NK-92 (cell line): ENCODE data around the gene CACNB4.
"Not testable (repeated sequence)": the region's sequence is repeated elsewhere in the genome, so short reads cannot be mapped to it uniquely, and the experiment has no call there.

Experiments used
- DNase-seq: peaks from one replicate; lab custom pipeline; 2025; ENCODE audit not compliant: unreplicated experiment; lab: John Stamatoyannopoulos, UW

Gene CACNB4

DNA sequence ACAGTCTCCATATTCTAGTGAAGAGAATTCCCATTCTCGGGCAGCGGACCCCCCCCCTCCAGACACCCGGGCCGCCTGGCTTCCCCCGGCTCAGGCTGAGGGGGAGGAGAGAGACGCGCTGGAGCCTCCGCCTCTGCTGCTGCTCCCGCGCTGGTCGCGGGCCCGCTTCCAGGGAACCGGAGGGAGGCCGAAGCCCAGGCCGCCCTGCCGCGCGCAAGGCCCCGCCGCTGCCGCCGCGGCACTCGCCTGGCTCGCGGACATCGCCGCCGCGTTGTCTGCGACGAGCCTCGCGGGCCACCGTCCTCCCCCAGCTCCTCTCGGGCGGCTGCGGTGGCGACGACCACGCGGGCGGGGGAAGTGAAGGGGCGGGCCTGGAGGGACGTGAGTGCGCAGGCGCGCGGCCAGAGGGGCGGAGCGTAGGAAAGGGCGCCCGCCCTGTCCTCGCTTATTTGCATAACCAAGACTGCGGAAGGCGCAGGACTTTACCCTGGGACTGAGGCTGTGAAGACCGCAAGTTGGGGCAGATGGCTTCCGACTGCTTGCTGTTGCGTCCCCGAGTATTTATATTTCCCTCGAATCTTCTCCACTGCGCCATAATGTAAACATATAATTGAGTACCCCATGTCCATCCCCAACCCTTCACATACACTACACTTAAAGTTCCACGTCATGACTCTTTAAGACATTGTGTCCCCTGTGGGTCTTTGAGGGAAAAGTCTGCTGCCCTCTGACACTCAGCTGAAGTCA is 270.5 kb downstream of the CACNB4 start, which contains the start of gene ARL5A:
ARL5A (minus strand) TSS at position 279 of the 747 bp plus-strand sequence; CDS start at position 34, 245 bp downstream.
- DNase-seq, result peak; percentile 34

DNA sequence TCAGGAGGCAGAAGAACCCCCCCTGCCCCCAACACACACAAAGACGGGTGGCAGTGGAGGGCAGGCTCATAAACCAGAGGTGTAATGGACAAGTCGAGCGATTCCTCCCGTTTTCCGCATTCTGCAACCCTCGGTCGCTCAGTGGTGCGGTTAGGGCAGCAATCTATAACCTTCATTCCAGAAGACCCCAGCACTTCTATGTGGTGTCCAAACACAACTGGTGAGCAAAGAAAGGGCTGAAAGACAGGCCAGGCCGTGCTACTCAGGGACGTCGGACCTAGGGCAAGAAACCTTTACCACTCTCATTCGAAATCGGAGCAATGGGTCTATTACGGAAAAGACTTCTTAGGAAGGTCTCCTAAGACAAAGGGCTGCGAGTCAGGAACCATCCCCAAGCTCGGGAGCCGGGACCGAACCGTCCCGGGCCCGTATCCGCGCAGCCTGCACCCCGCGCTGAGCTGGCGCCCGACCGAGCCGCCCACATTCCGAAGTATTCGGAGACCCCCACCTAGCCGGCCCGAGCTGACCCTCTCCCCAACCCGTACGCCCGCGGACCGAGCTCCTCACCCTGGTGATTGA is 271.2 kb downstream of the CACNB4 start:
- DNase-seq, result no peak

DNA sequence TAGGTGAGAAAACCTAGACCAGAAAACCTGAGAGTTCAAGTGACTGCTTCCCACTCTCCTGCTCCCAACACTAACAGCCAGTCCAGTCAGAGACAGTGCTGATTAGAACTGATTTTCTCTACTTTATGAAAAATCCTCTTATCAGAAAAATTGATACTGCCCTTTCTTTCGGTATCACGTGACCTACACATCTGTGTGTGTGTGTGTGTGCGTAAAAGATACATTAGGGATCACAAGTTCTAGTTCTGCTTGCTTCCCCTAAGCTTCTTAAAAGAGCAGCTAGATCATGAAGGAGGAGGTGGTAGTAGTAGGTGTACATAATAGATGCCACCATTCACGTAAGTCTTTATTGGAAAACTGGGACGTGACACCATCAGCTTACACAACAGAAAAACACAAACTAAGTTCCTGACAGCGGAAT is 272.1 kb downstream of the CACNB4 start:
- no peak for DNase-seq

- no peak for DNase-seq
These were observed 274.0 kb downstream of the CACNB4 start for GRCh38 chr2:151824886-151825285.

GRCh38 chr2:151823651-151824050 is 275.2 kb downstream of the CACNB4 start:
- no peak for DNase-seq

GRCh38 chr2:151819920-151820319 is 278.9 kb downstream of the CACNB4 start:
- DNase-seq, result no peak

- no peak for DNase-seq
These were observed 280.9 kb downstream of the CACNB4 start for GRCh38 chr2:151817929-151818328.

GRCh38 chr2:151816843-151817242 is 282.0 kb downstream of the CACNB4 start:
- no peak for DNase-seq

DNA sequence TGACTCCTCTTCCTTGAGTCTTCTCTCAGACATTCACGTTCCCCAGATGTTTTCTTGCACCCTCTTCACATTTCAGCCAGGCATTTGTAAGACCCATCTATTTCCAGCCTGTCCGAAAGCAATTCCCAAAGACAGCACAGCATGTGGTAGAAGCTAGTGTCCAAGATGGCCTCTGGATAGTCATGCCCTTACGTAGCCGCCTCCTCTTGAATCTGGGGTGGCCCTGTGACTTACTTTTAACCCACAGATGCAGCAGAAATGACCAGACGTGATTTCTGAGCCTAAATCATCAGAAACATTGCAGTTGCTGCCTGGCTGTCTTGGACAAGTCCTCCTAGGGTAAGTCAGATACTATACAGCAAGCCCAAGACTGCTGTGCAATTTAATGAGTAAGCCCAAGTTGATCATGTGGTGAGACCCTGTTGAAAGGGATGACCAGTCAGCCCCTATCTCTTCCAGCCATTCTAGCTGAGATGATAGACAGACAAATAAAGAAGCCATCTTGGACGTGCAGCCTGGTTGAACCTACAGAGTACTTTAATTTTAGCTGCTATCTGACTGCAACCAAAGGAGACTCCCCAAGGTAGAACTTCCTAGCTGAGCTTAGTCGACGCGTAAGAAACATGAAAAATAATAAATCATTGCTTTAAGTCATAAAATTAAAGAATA is 282.9 kb downstream of the CACNB4 start:
- DNase-seq, result no peak

GRCh38 chr2:151810489-151810888 is 288.4 kb downstream of the CACNB4 start:
- DNase-seq, result no peak

DNA sequence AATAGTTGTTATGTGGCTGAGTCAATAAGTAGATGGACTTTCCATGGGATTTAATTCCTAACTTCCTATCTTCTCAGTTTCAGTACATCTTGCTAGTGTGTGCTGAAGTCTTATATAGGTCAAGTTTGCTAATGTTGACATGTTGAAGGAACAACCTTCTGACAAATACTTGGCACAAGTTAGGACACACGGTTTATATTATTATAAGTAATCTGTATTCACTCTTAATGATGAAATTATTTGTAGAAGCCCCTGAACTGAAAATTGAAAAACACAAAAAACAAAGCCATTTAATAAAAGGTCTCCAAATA is 289.8 kb downstream of the CACNB4 start:
- no peak for DNase-seq

- no peak for DNase-seq
These were observed 290.4 kb downstream of the CACNB4 start for GRCh38 chr2:151808258-151809072.

GRCh38 chr2:151805961-151806360 is 292.9 kb downstream of the CACNB4 start:
- DNase-seq, result no peak

- no peak for DNase-seq
These were observed 293.5 kb downstream of the CACNB4 start for GRCh38 chr2:151805343-151805742.

DNA sequence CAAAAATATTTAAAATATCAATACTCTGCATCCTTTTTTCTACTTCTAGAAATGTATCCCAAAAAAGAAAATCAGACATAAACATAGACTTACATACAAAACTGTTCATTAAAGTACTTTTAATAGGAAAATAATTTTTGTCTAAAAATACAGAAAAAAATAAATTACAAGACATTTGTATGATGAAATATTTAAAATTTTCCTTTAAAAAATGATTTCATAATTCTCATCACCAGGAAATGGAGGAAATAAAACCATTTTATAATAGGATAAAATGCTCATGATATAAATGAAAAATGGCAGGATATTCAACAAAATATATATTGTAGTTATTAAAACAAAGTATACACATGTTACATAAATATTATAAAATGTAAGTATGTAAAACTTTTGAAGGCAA is 295.0 kb downstream of the CACNB4 start:
- no peak for DNase-seq

DNA sequence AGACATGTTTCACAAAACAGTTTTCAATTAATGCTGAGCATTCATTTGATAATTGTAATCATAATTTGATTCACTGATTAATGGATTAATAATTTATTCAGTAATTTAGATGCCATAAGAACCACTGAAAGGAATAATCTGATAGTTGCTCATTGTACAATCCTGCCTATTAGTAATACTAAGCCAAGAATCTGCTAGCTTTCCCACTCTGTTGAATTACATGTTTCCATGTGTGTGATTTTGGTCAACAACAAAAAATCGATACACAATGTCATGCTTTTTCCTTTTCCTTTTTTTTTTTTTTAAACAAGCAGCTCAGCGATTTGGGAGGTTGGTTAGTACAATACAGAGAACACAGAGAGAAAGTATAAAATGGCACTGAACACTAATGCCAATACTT is 296.5 kb downstream of the CACNB4 start:
- DNase-seq, result no peak

- no peak for DNase-seq
These were observed 299.0 kb downstream of the CACNB4 start for GRCh38 chr2:151799886-151800292.

GRCh38 chr2:151796774-151797173 is 302.1 kb downstream of the CACNB4 start:
- no peak for DNase-seq

DNA sequence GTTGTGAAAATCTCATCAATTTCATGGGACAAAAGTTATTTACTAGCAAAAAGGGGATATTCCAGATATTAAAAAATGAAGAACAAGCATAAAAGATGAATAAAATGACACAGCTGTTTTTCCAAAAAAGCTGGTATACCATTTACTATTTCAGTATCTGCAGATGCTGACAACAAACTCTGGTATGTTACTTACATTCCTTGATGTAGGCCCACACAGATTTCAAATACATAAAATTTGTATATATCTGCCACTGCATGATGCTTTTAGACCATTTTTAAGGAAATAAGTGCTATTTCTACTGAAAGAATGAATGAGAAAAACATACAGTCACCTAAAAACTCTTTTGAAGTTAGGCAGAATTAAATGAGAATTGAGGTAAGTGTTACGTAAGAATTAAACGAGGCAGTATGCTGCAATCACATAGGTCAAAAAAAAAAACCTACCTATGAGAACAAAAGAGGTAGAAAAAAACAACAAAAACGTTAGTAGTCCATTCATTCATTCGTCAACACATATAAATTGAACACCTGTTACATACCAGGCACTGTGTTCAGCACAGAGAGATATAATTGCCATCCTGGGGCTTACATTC is 303.1 kb downstream of the CACNB4 start:
- DNase-seq, result no peak

DNA sequence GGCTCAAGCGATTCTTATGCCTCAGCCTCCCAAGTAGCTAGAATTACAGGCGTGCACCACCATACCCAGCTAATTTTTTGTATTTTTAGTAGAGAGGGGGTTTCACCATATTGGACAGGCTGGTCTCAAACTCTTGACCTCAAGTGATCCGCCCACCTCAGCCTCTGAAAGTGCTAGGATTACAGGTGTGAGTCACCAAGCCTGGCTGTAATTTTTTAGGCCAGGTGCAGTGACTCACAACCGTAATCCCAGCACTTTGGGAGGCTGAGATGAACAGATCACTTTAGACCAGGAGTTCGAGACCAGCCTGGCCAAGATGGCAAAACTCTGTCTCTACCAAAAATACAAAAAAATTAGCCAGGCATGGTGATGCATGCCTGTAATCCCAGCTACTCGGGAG is 304.4 kb downstream of the CACNB4 start:
- not testable (repeated sequence) for DNase-seq

- DNase-seq, result no peak
These were observed 305.7 kb downstream of the CACNB4 start for GRCh38 chr2:151793123-151793522.
